NCI-H2227 (cell line): ENCODE results near the gene LAMA2.
"Not testable (repeated sequence)": the region's sequence is repeated elsewhere in the genome, so short reads cannot be mapped to it uniquely, and the experiment has no call there.

Experiments
- DNase-seq: peaks from one replicate; lab custom pipeline; 2025; ENCODE audit not compliant: unreplicated experiment; lab: John Stamatoyannopoulos, UW

Gene LAMA2

DNA sequence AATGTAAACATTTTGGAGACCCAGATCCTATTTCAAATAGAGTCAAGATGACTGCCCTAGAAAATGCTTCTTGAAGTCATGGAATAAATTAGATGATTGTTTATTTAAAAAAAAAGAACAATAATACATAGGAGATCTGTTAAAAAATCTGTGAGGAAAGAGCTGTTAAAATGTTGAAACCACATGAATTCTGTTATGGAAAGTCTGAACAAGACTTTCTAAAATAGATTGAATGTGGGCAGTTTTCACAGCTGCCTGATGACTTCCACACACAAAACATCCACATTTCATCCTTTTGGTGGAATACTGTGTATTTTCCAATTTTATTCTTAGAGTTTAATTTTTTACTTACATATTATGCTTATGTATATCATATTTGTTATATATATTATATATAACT, 186.1 kb downstream of the LAMA2 start:
- DNase-seq = no peak

DNA sequence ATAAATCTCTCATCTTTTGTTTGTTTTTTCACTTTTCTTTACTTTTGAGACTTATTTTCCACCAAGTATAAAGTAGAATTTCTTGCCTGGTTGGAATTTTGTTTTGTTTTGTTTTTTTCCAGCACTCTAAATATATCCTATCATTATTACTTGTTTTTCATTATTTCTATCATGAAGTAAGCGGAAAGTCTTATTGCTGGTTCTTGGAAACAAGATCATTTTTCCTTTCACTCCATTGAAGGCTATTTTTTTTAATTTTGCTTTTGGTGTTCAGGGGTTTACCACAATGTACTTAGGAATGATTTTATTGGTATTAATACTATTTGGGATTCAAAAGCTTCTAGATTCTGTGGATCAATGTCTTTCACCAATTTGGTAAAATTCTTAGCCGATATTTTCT, 190.1 kb downstream of the LAMA2 start:
- no peak for DNase-seq

DNA sequence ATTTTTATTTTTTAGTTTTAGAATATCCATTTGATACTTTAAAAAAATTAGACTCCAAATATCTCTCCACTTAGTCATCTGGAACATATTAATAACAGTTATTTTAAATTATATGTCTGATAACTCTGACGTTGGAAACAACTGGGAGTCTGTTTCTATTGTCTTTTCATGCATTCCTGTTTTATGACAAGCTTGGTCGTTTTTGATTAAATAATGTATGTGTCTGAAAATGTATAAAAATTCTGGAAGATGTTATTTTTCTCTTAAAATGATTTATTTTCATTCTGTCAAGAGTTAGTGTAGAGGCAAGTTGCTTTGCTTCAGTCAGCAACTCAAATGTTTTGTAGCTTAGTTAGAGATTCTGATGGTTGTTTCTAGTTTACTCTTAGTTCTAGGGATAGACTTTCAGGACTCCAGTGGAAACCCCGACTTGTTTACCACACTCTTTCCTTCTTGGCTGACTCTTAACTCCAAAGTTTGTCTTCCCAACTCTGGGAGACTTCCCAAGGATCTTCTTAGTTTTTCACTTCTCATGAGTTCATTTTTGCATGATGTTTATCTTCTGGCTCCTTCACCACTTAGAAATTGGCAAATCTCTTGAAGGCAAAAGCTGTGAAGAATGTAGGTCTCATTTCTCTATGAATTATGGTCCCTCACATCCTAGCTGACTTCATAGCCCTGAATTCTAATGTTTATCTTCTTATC, 190.9 kb downstream of the LAMA2 start:
- no peak for DNase-seq

GRCh38 chr6:129084406-129084805, 201.5 kb downstream of the LAMA2 start:
- DNase-seq = no peak

GRCh38 chr6:129088481-129088880, 205.5 kb downstream of the LAMA2 start:
- DNase-seq = not testable (repeated sequence)

DNA sequence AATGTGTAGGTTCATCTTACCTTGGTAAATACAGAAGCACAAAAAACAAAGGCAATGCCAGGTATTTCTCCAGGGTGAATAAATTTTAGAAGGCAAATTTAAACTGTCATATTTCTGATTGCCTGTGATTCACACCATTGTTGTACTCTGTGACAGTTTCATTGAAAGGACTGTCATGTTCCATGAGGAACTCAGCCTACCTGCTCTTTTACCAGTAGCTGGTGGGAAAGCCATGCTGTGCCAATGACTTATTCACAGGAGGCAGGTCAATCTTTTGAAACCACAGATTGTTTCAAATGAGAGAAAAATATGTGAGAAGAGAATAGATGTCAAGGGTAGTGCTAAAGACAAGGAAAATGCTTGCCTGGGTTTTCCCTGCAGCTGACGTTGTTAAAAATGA, 206.4 kb downstream of the LAMA2 start:
- DNase-seq = no peak

GRCh38 chr6:129094147-129094546, 211.2 kb downstream of the LAMA2 start:
- no peak for DNase-seq

DNA sequence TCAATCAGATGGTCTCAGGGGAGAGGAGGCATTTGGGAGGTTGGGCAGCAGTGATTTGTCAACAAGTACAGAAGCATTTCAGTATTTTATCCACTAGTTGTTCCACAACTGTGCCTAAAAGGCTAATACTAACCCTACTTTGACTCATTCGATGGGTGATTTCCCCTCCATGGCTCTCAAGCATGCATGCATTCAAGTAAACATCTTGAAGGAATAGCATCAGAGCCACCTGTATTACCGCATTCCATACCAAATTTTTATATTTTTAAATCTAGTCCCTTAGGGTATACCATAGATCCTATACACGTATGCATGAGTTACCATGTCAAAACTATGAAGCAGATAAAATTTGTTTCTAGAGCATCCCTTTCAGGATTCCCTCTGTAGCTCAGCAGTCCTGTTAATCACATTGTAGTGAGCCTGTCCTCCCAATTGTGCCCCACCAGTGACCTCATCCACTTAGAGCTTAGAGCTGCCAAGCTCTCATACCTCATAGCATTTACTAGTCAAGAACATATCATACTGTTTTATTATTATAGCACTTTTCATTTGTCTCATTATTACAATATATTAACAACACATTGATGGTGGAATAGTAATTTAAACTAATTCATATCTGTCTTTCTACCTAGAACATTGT, 213.8 kb downstream of the LAMA2 start:
- DNase-seq = no peak

DNA sequence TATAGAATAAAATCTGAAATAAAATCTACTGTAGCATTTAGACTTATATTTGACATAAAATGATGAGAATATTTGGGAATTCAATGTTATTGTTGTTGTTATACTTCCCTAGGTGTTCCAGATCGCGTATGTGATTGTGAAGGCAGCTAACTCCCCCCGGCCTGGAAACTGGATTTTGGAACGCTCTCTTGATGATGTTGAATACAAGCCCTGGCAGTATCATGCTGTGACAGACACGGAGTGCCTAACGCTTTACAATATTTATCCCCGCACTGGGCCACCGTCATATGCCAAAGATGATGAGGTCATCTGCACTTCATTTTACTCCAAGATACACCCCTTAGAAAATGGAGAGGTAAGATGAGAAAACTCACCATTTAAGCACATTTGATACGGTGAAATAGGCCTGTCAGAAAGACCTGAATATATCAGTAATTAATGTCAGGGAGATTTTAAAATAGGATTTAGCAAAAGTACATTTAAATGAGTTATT, 215.2 kb downstream of the LAMA2 start:
- DNase-seq = no peak

GRCh38 chr6:129099696-129100095, 216.8 kb downstream of the LAMA2 start:
- DNase-seq = no peak

DNA sequence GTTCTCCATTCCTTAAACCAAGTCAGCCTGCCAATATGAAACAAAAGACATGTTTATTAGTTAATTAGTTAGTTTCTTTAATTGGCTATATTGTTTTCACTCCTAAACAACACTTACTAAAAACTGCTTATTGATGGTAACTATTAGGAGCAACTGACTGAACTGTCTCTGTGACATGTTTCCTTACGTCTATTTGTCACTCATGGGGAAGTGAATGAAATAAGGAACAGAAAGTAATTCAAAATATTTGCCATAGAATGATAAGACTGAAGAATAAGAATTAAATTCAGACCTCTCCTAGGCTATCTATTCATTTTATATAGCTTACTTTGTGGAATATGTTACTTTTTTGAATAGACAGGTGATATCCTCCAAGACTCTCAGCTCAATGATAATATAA, 217.2 kb downstream of the LAMA2 start:
- DNase-seq = no peak

DNA sequence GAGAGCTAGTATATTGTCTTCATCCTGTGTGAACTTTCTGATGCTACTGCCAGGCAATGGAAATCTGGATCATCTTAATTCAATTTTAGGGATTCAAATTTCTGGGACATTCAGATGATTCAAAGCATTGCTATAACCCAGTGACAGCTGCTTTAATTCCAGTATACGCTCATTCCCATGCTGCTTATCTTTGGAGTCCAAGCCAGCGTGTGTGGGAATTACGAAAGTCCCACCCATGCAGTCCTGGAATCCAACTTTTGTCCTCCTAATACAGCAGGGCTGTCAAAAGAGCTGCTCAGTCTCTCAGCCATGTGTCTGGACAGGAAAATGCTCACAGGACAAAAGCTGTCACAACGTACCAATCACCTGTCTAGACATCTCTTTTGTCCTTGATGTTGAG, 219.8 kb downstream of the LAMA2 start:
- no peak for DNase-seq

- DNase-seq = no peak
Measured at GRCh38 chr6:129104131-129104530, 221.2 kb downstream of the LAMA2 start.

DNA sequence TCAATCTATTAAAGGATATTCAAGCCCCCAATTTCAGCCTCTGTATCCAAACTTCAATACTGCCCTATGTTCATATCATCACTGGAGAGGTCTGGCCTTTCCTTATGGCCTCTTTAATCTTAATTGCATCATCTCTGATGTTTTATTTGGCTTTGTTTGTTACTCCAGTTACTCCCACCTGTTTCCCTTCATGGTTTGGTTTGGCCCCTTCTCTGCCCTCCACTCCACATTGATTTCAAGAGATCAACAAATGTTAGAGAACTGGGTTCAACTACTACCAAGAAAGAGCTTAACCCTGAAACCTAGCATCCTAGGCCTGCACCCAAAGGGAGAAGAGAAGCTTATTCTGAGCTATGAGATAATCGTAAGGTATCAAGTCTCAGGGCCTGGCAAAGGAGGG, 221.6 kb downstream of the LAMA2 start:
- no peak for DNase-seq

GRCh38 chr6:129105035-129105434, 222.1 kb downstream of the LAMA2 start:
- DNase-seq = peak; percentile 82

- no peak for DNase-seq
Measured at GRCh38 chr6:129105793-129106192, 222.9 kb downstream of the LAMA2 start.

GRCh38 chr6:129108337-129108736, 225.4 kb downstream of the LAMA2 start:
- no peak for DNase-seq

GRCh38 chr6:129110690-129111343, 227.9 kb downstream of the LAMA2 start:
- peak; percentile 60 for DNase-seq

GRCh38 chr6:129111346-129111745, 228.4 kb downstream of the LAMA2 start:
- no peak for DNase-seq

DNA sequence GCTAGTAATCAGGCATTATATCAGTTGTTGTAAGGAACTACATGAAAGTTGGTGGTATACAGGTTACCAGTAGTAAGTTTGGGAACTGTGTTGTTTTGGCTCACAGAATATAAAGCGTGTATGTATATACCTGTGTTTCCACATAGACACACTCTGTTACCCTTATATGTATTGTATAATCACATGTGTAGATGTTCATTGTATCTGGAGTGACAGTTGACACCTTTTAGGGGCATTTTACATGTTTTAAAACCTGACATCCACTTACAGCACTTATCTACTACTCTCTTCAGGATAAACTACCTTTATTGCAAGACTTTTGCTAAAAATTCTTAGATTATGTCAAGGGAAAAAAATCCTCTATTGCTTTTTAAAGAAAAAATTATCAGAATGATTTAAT, 228.9 kb downstream of the LAMA2 start:
- no peak for DNase-seq

GRCh38 chr6:129112591-129112990, 229.7 kb downstream of the LAMA2 start:
- DNase-seq = no peak

- DNase-seq = no peak
Measured at GRCh38 chr6:129113637-129114036, 230.7 kb downstream of the LAMA2 start.
